D721Med (cell line): ENCODE data around the gene FOSL2.

Source experiments
- DNase-seq: peaks from one replicate; pipeline ENCODE4 v3.0.0; 2011; ENCODE audit warnings: low spot score; ENCODE audit not compliant: insufficient read length
- FAIRE-seq: peaks from 2 replicates; lab custom pipeline; 2011; peaks lifted over from hg19 to GRCh38; lab: Jason Lieb, UNC
- CTCF ChIP-seq: IDR thresholded peaks from 2 replicates; pipeline ENCODE4 v1.5.1; 2012; ENCODE audit warnings: mild to moderate bottlenecking, control low read depth; ENCODE audit not compliant: insufficient read depth; ENCODE audit errors: missing control alignments

Gene FOSL2

GRCh38 chr2:28403370-28403956 is 10.8 kb downstream of the FOSL2 start:
- DNase-seq (no peak), FAIRE-seq (no peak)
- no peak for TF ChIP-seq CTCF

- no peak for TF ChIP-seq CTCF
- DNase-seq (no peak), FAIRE-seq (no peak)
These were observed 11.4 kb downstream of the FOSL2 start for GRCh38 chr2:28404086-28404485.

- no peak for TF ChIP-seq CTCF
- no peak for DNase-seq
- FAIRE-seq: no peak
These were observed 12.9 kb downstream of the FOSL2 start for GRCh38 chr2:28405537-28405936.

GRCh38 chr2:28406276-28407096 is 13.8 kb downstream of the FOSL2 start:
- DNase-seq: no peak
- no peak for TF ChIP-seq CTCF
- no peak for FAIRE-seq

GRCh38 chr2:28407131-28407975 is 14.7 kb downstream of the FOSL2 start:
- DNase-seq (no peak), FAIRE-seq (no peak)
- TF ChIP-seq CTCF: no peak

- no peak for FAIRE-seq
- DNase-seq: no peak
- no peak for TF ChIP-seq CTCF
These were observed 15.5 kb downstream of the FOSL2 start for GRCh38 chr2:28407976-28408690.
